ENCODE measurements around the gene SUN1.

DNA sequence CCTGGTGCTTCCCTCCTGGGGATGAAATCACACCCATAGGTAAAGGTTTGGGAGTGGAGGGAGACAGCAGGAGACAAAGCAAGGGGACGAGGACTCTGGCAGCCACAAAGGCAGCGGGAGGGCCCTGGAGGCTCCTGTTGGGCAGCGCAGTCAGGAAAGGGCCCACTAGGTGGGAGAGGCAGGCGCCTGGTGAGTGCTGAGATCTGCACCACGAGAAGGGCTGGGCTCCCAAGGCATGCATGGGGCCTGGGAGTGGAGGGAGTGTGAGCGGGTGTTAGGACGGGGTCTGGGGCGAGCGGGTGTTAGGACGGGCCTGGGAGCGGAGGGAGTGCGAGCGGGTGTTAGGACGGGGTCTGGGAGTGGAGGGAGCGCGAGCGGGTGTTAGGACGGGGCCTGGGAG is 57.1 kb downstream of the SUN1 start:
- TF ChIP-seq, protein P1, sequence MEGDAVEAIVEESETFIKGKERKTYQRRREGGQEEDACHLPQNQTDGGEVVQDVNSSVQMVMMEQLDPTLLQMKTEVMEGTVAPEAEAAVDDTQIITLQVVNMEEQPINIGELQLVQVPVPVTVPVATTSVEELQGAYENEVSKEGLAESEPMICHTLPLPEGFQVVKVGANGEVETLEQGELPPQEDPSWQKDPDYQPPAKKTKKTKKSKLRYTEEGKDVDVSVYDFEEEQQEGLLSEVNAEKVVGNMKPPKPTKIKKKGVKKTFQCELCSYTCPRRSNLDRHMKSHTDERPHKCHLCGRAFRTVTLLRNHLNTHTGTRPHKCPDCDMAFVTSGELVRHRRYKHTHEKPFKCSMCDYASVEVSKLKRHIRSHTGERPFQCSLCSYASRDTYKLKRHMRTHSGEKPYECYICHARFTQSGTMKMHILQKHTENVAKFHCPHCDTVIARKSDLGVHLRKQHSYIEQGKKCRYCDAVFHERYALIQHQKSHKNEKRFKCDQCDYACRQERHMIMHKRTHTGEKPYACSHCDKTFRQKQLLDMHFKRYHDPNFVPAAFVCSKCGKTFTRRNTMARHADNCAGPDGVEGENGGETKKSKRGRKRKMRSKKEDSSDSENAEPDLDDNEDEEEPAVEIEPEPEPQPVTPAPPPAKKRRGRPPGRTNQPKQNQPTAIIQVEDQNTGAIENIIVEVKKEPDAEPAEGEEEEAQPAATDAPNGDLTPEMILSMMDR (conservative IDR thresholded peaks at IDR 0.05; ENCODE audit: low read length) = no peak
- no peak for TF ChIP-seq EZH2phosphoT487 (IDR thresholded peaks at IDR 0.05; ENCODE audit: borderline replicate concordance, low read depth, low read length)
